HG02840 (cell line): ENCODE measurements around the gene FBRSL1.
"Not testable (repeated sequence)": the region's sequence is repeated elsewhere in the genome, so short reads cannot be mapped to it uniquely, and the experiment has no call there.

Experiments used
- ATAC-seq: cut with Tn5 transposase; IDR thresholded peaks from one replicate; pipeline ENCODE4 v1.9.1; 2021; ENCODE audit warnings: mild to moderate bottlenecking, moderate library complexity, moderate number of reproducible peaks; ENCODE audit not compliant: unreplicated experiment, low FRiP score

The FBRSL1 gene

DNA sequence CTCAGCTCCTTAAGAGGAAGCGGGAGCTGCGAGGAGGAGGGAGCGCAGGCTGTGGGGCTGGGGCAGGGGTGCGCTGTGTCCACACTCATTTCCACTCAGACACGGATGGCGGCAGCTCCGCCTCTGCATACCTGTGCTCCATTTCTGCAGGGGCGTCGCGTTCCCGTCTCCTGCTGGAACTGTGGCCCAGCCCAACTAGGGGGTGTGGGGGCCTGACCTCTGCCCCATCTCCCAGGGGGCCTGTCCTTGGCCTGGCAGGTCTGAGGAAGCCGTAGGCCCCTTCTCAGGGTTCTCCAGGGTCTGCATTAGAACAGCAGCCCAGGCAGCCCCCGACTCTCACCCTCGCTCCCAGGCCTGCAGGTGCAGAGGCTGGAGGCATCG lies 31.2 kb downstream of the FBRSL1 start:
- ATAC-seq = no peak

DNA sequence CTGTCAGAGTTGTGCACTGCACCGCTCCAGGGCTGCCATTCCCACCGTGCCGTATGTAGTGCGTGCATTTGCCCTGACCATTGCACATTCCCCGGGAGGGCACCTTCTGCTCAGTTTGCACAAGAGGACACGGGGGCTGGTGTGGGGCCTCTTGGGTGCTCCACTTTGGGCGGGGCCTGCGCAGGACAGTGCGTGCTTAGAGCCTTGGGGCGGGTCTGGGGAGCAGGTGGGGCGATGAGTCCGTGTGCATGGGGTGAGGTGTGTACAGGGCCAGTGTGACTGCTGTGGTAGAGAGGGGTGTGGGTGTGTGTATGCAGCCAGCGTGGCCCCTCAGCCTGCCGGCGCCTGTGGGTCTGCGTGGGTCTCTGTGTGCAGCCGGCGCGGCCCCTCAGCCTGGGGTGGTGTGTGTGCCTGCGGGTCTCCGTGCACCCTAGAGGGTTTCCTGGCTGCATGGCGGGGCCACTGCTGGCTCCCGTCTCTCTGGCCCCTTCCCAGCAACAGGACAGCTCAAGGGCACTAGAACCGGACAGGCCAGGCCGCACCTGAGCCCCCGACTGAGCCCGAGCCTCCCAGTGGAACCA lies 31.9 kb downstream of the FBRSL1 start:
- ATAC-seq = no peak

DNA sequence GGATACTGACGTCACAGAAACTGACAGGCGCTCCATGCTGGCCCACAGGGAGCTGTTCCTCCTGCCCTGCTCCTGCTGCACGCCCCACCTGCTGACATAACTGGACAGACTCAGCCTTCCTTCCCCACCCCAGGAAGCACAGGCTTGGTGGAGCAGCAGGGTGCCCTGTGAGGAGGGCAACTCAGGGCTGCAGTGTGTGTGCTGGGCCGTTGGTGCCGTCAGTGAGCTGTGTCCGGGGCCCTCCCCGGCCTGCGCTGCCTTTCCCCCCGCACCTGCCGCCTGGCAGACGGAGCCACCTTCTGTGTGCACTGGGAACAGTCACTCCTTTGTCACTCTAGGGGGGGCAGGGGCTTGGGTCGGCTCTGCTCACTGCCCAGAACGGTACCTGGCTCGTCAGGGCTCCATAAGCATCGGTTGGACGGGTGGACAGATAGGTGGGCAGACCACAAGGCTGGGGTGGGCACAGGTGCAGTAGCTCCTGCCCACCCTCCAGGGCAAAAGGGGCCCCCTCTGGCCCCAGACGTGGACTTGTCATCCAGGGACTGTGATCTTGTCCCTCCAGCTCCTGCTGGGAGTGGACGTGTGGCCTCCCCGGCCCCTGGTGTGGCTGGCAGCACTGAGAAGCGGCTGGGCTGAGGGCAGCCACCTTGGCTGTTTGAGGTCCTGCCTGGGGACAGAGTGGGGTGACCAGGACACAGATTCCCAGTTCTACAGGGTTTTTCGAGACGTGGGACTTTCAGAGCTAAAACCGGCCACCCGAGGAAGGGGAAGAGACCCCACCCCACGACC lies 32.8 kb downstream of the FBRSL1 start:
- no peak for ATAC-seq

DNA sequence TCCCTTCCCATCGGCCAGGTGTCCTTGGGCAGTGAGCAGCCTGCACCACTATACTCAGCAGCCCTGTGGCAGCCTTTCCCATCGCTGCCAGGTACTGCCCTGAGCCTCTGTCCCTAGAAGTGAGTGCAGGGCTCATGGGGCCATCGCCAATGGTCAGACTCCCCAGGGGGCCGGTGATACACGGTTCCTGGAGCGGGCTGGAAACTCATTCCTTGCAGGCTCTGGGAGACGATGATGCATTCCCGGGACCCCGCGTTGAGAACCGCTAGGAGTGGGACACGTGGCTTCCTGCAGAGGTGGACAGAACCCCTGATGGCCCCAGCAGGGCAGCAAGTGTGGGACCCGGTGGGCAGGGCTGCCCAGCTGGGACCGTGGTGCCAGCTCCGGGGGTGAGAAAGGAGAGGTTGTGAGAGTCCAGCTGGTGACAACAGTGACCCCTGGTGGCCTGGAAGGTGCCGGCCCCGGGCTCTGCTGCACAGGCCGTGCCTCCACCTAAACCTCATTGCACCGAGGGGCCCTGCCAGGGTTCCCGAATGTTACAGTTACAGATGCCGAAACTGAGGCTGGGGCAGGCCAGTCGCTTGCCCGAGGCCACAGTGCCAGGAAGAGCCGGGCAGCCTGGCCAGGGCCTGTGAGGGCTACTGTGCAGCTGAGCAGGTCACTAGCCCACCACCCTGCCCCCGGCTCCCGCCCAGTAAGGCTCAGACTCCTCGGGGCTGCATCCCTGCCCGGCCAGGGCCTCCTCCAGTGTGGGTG lies 33.8 kb downstream of the FBRSL1 start:
- no peak for ATAC-seq

DNA sequence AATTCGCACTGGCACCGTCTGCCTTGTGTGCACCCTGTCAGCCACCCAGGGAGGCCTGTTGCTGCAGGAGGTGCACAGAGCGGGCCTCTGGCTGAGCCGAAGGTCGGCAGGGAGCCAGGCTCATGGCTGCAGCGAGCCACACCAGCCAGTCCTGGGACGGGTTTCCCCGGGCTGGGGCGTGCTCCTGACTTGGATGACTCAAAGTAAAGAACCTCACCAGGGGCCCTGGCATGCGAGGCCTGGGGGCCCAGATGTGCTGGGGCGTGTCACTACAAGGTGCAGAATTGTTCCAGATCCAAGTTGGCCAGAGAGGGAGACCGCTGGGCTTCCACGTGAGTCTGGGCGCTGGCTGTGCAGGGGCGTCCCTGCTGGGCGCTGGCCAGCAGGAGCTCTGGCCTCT lies 34.5 kb downstream of the FBRSL1 start:
- no peak for ATAC-seq

DNA sequence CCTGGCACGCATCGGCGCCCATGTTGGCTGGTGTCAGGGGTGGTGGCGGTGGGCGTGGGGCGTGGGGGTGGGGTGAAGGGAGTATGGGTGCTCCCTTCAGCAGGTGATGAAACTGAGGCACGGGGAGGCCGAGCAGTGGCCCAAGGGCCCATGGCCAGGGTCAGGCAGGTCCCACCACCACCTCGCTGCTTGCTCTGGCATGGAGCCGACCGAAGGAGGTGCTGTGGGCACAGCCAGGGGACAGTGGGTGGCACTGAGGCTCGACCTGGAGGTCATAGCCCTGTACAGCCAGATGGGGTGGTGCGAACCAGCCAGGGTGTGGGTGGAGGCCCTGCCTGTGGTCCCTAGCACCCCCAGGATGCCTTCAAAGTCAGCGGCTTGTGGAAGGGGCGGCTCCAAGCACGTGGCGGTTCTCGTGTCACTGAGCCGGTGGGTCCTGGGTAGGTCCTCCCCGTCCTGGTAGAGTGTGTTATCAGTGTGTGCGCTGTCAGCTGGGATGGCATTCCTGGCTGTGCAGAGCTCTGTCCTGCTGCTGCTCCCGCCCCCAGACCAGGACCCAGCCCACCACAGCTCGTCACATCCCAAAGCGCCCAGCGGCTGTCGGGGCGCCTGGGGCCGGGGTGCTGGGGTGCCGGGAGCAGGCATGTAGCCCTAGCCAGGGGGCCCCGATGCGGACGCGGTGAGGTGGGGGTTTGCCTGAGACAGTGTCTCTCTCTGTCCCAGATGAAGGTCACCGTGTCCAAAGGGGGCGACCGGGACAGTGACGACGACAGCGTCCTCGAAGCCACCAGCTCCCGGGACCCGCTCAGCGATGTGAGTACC lies 35.3 kb downstream of the FBRSL1 start:
- no peak for ATAC-seq

DNA sequence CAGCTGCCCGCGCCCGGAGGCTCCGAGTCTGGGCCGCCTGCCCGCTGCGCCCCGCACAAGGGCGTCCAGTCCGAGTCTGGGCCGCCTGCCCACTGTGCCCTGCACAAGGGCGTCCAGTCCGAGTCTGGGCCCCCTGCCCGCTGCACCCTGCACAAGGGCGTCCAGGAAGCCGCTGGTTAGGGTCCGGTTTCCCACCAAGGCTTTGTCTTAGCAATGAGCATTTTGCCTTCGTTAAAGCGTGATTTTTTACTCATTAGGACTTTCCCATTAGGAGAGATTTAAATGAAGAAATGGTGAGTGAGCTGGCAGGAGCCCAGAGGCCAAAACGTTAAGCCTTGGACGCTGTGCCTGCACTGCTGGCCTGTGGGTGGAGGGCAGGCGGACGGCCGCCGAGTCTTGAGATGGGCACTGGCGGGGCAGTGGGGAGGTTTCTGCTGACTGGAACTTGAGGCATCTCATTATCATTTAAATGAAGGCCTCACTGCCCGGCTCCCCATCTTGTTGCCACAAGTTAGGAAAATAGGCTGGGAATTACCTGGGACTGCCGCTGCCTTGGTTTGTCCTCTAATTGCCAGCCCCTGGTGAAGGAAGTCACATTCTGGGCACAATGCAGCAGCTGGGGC lies 36.0 kb downstream of the FBRSL1 start:
- ATAC-seq = no peak

DNA sequence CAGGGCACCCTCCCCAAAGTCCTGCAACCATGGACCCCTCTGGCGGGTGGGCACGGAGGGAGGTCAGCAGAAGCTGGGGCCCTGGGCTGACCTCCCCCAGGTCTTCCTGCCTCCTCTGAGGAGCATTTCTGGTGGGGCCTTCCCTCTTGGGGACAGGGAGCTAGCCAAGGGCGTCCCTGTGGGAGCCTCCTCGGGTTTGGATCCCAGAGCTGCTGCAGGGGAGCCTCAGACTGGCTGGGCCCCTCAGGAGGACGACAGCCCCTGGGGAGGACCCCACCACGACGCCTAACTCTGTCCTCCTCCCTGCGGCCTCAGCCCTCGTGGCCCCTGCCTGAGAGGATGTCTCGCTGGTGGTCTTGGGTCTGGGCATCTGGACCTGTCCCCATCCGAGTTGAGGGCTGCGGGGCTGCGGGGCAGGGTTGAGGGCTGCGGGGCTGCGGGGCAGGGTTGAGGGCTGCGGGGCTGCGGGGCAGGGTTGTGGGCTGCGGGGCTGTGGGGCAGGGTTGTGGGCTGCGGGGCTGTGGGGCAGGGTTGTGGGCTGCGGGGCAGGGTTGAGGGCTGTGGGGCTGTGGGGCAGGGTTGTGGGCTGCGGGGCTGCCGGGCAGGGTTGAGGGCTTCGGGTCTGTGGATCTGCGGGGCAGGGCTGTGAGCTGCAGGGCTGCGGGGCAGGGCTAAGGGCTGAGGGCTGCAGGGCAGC lies 37.4 kb downstream of the FBRSL1 start:
- ATAC-seq = no peak

DNA sequence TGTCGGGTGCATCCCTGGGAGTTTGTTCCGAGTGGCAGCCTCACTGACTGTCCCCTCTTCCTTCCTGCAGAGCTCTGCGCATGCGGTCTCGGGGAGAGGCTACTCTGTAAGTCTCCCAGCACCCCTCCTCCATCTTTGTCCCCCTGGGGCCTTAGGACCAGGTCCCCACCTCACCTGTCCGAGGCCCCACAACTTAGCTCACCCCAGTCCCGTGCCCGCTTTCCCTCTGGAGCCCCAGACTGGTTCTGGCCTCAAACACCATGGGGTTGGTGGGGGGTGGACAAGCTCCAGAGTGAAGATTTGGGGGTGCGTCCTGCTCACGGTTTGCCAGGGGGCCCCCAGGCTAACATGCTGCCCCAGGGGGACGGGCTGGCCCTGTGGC lies 37.9 kb downstream of the FBRSL1 start:
- no peak for ATAC-seq

DNA sequence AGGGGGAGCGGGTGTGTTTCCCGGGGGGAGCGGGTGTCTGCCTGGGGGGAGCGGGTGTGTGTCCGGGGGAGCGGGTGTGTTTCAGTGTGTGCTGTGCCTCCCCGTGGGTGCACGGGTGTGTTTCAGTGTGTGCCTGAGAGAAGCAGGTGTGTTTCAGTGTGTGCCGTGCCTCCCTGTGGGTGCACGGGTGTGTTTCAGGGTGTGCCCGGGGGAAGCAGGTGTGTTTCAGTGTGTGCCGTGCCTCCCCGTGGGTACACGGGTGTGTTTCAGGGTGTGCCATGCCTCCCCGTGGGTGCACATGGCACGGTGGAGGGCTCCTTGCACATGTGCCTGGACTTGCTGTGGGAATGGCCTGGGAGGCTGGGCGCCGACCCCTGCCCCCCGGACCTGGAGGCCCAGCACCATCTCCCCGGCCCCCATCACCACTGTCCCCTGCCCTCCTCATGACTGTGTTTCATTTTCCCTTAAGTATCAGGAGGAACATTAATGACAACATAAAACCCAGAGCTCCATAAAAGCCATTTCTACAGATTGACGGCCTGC lies 38.7 kb downstream of the FBRSL1 start:
- ATAC-seq = no peak

DNA sequence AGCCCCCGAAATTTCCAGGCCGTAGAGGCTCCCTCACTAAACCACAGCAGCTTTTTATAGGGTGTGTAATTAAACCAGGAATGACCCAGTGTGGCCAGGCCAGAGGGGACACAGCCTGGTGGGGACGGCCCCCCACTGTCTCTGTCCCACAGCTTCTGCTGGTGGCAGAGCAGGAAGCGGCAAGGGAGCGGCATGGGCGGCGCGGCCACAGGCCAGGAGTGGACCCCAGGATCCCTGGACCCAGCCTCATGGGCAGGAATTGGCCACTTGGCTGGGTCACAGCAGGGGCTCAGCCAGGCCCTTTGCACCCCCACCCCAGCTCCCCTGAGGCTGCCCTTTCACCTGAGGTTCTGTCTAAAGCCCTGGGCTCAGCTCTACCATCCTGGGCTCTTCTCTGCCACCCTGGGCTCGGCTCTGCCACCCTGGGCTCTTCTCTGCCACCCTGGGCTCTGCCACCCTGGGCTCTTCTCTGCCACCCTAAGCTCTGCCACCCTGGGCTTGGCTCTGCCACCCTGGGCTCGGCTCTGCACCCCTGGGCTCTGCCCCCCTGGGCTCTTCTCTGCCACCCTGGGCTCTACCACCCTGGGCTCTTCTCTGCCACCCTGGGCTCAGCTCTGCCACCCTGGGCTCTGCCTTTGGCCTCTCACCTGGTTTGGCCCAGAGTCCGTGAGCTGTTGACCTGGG lies 39.3 kb downstream of the FBRSL1 start:
- ATAC-seq = no peak

DNA sequence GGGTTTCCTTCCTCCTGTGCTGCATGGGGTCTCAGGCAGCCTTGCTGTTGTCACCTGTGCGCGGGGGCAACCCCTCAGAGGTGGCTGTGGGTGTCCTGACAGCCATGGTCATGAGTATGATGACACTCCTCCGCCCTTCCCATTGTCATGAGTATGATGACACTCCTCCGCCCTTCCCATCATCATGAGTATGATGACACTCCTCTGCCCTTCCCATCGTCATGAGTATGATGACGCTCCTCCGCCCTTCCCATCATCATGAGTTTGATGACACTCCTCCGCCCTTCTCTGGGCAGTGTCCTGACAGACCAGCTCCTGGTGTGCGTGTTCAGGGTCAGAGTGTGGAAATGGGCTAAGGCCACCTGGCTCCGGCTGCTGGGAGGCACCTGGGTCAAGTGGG lies 40.0 kb downstream of the FBRSL1 start:
- ATAC-seq = no peak

DNA sequence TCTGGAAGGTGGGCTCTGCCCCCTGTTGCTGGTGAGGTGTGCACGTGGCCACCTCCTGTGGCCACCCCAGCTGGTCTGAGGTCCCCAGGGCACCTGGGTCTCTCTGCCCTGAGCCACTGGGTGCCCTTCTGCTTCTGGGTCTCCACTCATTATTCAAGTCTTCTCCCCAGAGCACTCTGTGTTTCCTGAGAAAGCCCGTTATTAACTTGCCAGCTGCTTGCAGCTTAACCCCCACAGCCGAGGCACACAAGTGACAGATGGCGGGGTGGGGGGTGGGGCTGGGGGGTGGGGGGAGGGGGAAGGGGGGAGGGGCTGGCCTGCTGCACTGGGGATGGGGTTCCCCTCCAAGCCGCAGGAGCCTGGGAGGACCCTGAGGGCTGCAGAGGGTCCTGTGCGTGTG lies 40.5 kb downstream of the FBRSL1 start:
- no peak for ATAC-seq

DNA sequence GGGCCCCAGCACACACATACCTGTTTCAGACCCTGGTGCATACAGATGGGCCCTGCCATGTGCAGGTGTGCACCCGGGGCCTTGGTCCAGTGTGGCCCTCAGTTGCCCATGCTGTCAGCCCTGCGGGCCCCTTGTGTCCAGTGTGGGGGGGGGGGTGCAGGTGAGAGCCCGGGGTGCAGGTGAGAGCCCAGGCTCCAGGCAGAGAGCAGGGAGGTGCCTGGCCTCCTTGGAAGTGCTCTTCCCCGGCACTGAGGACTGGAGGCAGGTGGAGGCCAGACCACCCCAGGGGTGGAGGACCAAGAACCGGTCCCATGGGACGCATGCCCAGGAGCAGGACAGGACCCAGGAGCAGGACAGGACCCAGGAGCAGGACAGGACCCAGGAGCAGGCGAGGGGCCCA lies 40.9 kb downstream of the FBRSL1 start:
- no peak for ATAC-seq

DNA sequence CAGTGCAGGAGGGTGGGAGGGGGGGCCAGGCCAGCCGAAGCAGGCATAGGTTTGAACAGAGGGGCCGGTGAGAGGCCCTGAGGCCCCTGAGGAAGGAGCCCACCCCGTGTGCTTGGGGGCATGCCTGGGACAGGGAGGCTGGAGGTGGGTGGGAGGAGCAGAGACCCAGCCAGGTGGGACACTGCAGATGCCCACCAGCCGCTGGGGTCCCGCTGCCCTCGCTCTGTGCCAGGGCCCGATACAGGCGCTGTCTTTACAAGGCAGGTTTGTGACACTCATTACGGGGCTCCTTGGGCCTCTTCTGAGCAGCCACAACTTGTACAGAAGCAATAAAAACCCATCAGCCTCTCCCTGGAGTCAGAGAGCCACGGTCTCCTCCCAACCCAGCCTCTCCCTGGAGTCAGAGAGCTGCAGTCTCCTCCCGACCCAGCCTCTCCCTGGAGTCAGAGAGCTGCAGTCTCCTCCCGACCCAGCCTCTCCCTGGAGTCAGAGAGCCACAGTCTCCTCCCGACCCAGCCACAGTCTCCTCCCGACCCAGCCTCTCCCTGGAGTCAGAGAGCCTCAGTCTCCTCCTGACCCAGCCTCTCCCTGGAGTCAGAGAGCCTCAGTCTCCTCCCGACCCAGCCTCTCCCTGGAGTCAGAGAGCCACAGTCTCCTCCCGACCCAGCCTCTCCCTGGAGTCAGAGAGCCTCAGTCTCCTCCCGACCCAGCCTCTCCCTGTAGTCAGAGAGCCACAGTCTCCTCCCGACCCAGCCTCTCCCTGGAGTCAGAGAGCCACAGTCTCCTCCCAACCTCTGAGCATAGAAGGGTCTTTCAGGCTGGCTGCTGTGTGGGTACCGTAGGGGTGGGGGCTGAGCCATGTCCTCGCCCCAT lies 43.0 kb downstream of the FBRSL1 start:
- ATAC-seq = not testable (repeated sequence)

DNA sequence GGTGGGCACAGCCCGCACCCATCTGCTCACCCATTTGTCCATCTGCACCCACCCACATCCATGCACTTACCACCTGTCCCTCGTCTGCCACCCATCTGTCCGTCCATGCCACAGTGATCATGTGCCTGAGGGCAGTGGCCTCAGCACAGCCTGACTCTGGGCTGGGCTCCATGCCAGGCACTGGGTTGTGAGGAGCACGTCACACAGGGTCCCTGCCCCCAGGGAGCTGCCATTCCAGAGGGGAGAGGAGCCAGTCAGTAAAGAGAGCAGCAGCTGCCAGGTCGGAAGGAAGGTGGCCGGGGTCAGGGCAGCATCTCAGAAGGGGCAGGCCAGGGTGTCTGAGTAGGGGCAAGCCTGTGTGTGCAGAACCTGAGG lies 43.6 kb downstream of the FBRSL1 start:
- ATAC-seq = no peak

DNA sequence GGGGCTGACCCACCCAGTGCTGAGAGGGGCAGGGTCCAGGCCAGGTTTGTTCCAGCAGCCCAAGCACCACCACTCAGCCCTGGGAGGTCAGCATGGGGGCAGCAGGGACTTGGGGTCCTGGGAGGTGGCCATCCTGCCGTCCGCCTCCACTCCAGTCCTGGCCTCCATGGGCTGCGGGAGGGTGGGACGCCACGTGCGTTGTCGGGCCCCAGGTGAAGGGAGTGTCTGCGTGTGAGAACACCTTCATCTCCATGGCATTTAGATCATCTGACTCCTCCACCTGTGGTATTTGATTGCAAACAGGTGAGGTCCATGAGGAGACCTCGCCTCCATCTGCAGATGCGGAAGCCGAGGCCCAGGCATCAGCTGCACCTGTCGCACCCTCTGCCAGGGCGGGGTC lies 44.1 kb downstream of the FBRSL1 start:
- no peak for ATAC-seq

DNA sequence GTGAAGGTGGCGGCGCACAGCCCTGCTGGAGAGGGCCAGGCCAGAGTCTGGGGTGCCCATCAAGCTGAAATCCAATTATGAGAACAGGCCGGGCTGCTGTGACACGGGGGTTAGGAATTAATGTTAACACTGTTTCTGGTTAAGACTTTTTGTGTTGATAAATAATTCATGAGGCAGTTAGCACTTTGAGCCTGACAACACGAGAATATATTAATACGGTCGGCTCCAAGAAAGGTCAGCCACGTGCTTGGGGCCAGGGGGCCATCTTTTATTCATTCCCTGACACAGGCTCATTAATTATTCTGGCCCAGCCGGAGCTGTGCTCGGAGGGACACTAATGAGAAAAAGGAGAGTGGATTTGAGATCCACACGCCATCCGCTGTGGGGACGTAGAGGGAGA lies 45.1 kb downstream of the FBRSL1 start:
- no peak for ATAC-seq
